ENCODE data around the gene CCR6. TPM values are rescaled to one million over a fixed set of nuclear protein-coding genes. Genes with fewer than 3 reads are reported as not detected.

Gene CCR6
- total RNA-seq, 4 donors from 2014 or later = not detected

DNA sequence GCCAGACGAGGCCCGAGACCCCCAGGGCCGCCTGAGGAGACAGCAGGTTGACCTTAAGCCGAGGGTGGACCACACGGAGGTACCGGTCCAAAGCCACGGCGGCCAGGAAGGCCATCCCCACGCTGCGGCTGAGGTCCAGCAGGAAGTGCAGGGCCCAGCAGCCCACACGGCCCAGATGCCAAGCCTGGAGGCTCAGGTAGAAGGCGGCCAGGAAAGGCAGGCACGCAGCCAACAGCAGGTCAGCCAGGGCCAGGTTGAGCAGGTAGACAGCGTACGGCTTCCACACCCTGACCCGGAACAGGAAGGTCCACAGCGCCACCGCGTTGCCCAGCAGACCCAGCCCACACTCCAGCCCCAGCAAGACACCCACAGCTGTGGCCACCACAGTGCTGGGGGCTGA is 34.5 kb downstream of the CCR6 start:
- TF ChIP-seq POLR2A (IDR thresholded peaks at IDR 0.05) (no peak), EP300 (IDR thresholded peaks at IDR 0.05) (no peak)
- TF ChIP-seq, protein P1, sequence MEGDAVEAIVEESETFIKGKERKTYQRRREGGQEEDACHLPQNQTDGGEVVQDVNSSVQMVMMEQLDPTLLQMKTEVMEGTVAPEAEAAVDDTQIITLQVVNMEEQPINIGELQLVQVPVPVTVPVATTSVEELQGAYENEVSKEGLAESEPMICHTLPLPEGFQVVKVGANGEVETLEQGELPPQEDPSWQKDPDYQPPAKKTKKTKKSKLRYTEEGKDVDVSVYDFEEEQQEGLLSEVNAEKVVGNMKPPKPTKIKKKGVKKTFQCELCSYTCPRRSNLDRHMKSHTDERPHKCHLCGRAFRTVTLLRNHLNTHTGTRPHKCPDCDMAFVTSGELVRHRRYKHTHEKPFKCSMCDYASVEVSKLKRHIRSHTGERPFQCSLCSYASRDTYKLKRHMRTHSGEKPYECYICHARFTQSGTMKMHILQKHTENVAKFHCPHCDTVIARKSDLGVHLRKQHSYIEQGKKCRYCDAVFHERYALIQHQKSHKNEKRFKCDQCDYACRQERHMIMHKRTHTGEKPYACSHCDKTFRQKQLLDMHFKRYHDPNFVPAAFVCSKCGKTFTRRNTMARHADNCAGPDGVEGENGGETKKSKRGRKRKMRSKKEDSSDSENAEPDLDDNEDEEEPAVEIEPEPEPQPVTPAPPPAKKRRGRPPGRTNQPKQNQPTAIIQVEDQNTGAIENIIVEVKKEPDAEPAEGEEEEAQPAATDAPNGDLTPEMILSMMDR (IDR thresholded peaks at IDR 0.05) = no peak
- Histone ChIP-seq H3K27ac (no peak overlapping the region), H3K4me3 (no peak overlapping the region), H3K4me1 (peaks cover 0 to 4% (median 0%) of the 10 kb centered on the region in 4 donors), H3K9me3 (no peaks in the 10 kb centered on the region), H3K27me3 (no peaks in the 10 kb centered on the region), H3K36me3 (no peaks in the 10 kb centered on the region)
- no peak for DNase-seq (ENCODE audit: low spot score in 2 of 2)
- WGBS, 2 donors = 96 to 97% methylated on average over 18 to 19 of the region's 19 CpGs

GRCh38 chr6:167157863-167158262 is 35.0 kb downstream of the CCR6 start, which contains the start of gene GPR31:
Gene GPR31, minus strand, starts transcription at chr6:167157980. Its CDS starts 149 bp downstream, at chr6:167157831.
- no peak within 1 kb of the TSS for H3K4me3 ChIP-seq
- H3K4me1 ChIP-seq = peaks cover 0 to 4% (median 0%) of the 10 kb centered on the region in 4 donors
- H3K27ac ChIP-seq = no peak within 1 kb of the TSS
- no peaks in the 10 kb centered on the region for H3K27me3 ChIP-seq
- no peak for TF ChIP-seq POLR2A (IDR thresholded peaks at IDR 0.05)
- TF ChIP-seq, protein P1 (IDR thresholded peaks at IDR 0.05) = no peak
- TF ChIP-seq EP300 (IDR thresholded peaks at IDR 0.05) = no peak
- no peak for DNase-seq (ENCODE audit: low spot score in 2 of 2)
- H3K9me3 ChIP-seq = no peaks in the 10 kb centered on the region
- no peaks in the 10 kb centered on the region for H3K36me3 ChIP-seq
- 79 to 82% methylated on average over 4 of the region's 4 CpGs for WGBS, 2 donors

DNA sequence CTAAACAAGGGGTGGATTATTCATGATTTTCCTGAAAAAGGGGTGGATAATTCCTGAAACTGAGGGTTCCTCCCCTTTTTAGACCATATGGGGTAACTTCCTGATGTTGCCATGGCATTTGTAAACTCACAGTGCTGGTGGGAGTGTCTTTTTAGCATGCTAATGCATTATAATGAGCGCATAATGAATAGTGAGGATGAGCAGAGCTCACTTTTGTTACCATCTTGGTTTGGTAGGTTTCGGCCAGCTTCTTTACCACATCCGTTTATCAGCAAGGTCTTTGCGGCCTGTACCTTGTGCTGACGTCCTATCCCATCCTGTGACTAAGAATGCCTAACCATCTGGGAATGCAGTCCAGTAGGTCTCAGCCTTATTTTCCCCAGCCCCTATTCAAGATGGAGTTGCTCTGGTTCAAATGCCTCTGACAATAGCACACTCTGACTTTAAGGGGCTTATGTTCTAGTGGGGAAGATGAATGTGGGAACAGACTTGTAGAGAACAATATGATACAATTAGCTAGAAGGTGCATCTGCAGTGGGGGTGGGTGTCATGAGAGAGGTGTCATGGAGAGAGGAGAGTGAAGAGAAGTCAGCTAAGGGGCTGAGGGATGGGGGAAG is 39.1 kb downstream of the CCR6 start:
- H3K27ac ChIP-seq = no peak overlapping the region
- H3K36me3 ChIP-seq = no peaks in the 10 kb centered on the region
- no peaks in the 10 kb centered on the region for H3K9me3 ChIP-seq
- H3K4me1 ChIP-seq = no peaks in the 10 kb centered on the region
- no peak overlapping the region for H3K4me3 ChIP-seq
- WGBS, 2 donors = 98% methylated on average over 5 of the region's 5 CpGs
- H3K27me3 ChIP-seq = no peaks in the 10 kb centered on the region
- no peak for DNase-seq (ENCODE audit: low spot score in 2 of 2)
- TF ChIP-seq EP300 (IDR thresholded peaks at IDR 0.05) = no peak
- TF ChIP-seq, protein P1 (IDR thresholded peaks at IDR 0.05) = no peak
- TF ChIP-seq POLR2A (IDR thresholded peaks at IDR 0.05) = no peak

DNA sequence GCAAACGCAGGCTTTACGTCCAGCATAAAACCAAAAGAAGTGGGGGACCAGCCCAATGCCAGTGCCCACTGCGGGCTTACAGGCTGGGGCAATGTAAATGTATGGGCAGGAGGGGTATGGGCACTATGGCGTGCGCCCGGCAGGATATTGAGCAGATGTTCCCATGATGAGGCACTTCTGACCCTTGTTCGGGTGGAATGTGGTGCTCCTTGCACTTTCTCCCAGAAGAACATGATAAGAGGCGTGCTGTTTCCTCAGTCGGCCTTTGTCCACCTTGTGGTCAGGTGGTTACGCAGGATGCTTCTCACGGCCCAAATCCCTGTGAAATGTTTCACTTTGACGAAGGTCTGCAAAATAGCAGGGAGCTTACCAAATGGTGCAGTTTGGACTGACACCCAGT is 39.7 kb downstream of the CCR6 start:
- WGBS, 2 donors = 82 to 85% methylated on average over 12 of the region's 12 CpGs
- TF ChIP-seq, protein P1 (IDR thresholded peaks at IDR 0.05) = no peak
- TF ChIP-seq POLR2A (IDR thresholded peaks at IDR 0.05) (no peak), EP300 (IDR thresholded peaks at IDR 0.05) (no peak)
- no peaks in the 10 kb centered on the region for H3K9me3 ChIP-seq
- H3K27me3 ChIP-seq = no peaks in the 10 kb centered on the region
- no peak overlapping the region for H3K4me3 ChIP-seq
- H3K27ac ChIP-seq = no peak overlapping the region
- no peak for DNase-seq (ENCODE audit: low spot score in 2 of 2)
- no peaks in the 10 kb centered on the region for H3K4me1 ChIP-seq
- no peaks in the 10 kb centered on the region for H3K36me3 ChIP-seq

- H3K4me1 ChIP-seq = no peaks in the 10 kb centered on the region
- TF ChIP-seq, protein P1 (IDR thresholded peaks at IDR 0.05) = no peak
- no peak for TF ChIP-seq POLR2A (IDR thresholded peaks at IDR 0.05)
- no peak for TF ChIP-seq EP300 (IDR thresholded peaks at IDR 0.05)
- H3K9me3 ChIP-seq = no peaks in the 10 kb centered on the region
- no peaks in the 10 kb centered on the region for H3K36me3 ChIP-seq
- 67 to 69% methylated on average over 9 of the region's 9 CpGs for WGBS, 2 donors
- DNase-seq (ENCODE audit: low spot score in 2 of 2) = no peak
- no peak overlapping the region for H3K27ac ChIP-seq
- H3K27me3 ChIP-seq = no peaks in the 10 kb centered on the region
- H3K4me3 ChIP-seq = no peak overlapping the region
Observed at GRCh38 chr6:167163476-167164011, 40.6 kb downstream of the CCR6 start.

Data from tibial nerve (tissue), 4 donors.